ENCODE data around the gene LRRC56.

Gene LRRC56

GRCh38 chr11:577611-577894 is 40.2 kb downstream of the LRRC56 start:
- H3K9me3 Mint-ChIP-seq: no peaks in the 10 kb centered on the region
- peaks cover 16% of the 10 kb centered on the region for H3K27me3 Mint-ChIP-seq
- no peak for ATAC-seq
- peak overlapping the region; percentile 99 for H3K27ac Mint-ChIP-seq
- H3K4me3 Mint-ChIP-seq: peak overlapping the region; percentile 79
- peaks cover 63% of the 10 kb centered on the region for H3K4me1 Mint-ChIP-seq
- peaks cover 13% of the 10 kb centered on the region for H3K36me3 Mint-ChIP-seq

GRCh38 chr11:578276-579035 is 41.1 kb downstream of the LRRC56 start:
- Mint-ChIP-seq H3K9me3 (no peaks in the 10 kb centered on the region), H3K4me3 (peak overlapping the region; percentile 79), H3K27ac (no peak overlapping the region), H3K36me3 (peaks cover 13% of the 10 kb centered on the region), H3K4me1 (peaks cover 63% of the 10 kb centered on the region), H3K27me3 (peaks cover 16% of the 10 kb centered on the region)
- no peak for ATAC-seq

- peaks cover 6% of the 10 kb centered on the region for H3K27me3 Mint-ChIP-seq
- peak overlapping the region; percentile 16 for H3K4me3 Mint-ChIP-seq
- H3K27ac Mint-ChIP-seq: no peak overlapping the region
- peaks cover 58% of the 10 kb centered on the region for H3K4me1 Mint-ChIP-seq
- no peak for ATAC-seq
- peaks cover 22% of the 10 kb centered on the region for H3K36me3 Mint-ChIP-seq
- no peaks in the 10 kb centered on the region for H3K9me3 Mint-ChIP-seq
Measured at GRCh38 chr11:579830-580601, 42.7 kb downstream of the LRRC56 start.

- ATAC-seq: no peak
- Mint-ChIP-seq H3K9me3 (no peaks in the 10 kb centered on the region), H3K4me1 (peaks cover 53% of the 10 kb centered on the region), H3K36me3 (peaks cover 26% of the 10 kb centered on the region), H3K27ac (no peak overlapping the region), H3K27me3 (no peaks in the 10 kb centered on the region), H3K4me3 (no peak overlapping the region)
Measured at GRCh38 chr11:581342-581741, 44.0 kb downstream of the LRRC56 start.

- Mint-ChIP-seq H3K4me1 (peaks cover 53% of the 10 kb centered on the region), H3K27me3 (no peaks in the 10 kb centered on the region), H3K9me3 (no peaks in the 10 kb centered on the region), H3K4me3 (no peak overlapping the region), H3K27ac (no peak overlapping the region), H3K36me3 (peaks cover 30% of the 10 kb centered on the region)
- ATAC-seq: no peak
Measured at GRCh38 chr11:581752-582151, 44.4 kb downstream of the LRRC56 start.

- Mint-ChIP-seq H3K27me3 (no peaks in the 10 kb centered on the region), H3K36me3 (peaks cover 52% of the 10 kb centered on the region), H3K4me3 (no peak overlapping the region), H3K4me1 (peaks cover 34% of the 10 kb centered on the region), H3K9me3 (no peaks in the 10 kb centered on the region), H3K27ac (no peak overlapping the region)
- ATAC-seq: no peak
Measured at GRCh38 chr11:584287-584686, 47.0 kb downstream of the LRRC56 start.

- no peak overlapping the region for H3K4me3 Mint-ChIP-seq
- peaks cover 64% of the 10 kb centered on the region for H3K36me3 Mint-ChIP-seq
- ATAC-seq: no peak
- H3K4me1 Mint-ChIP-seq: peaks cover 16% of the 10 kb centered on the region
- H3K27ac Mint-ChIP-seq: no peak overlapping the region
- no peaks in the 10 kb centered on the region for H3K9me3 Mint-ChIP-seq
- no peaks in the 10 kb centered on the region for H3K27me3 Mint-ChIP-seq
Measured at GRCh38 chr11:586376-587316, 49.3 kb downstream of the LRRC56 start.

- Mint-ChIP-seq H3K4me3 (no peak overlapping the region), H3K9me3 (no peaks in the 10 kb centered on the region), H3K27me3 (no peaks in the 10 kb centered on the region), H3K4me1 (peaks cover 11% of the 10 kb centered on the region), H3K27ac (no peak overlapping the region), H3K36me3 (peaks cover 64% of the 10 kb centered on the region)
- no peak for ATAC-seq
Measured at GRCh38 chr11:587546-587945, 50.2 kb downstream of the LRRC56 start.

- Mint-ChIP-seq H3K4me1 (peaks cover 11% of the 10 kb centered on the region), H3K36me3 (peaks cover 69% of the 10 kb centered on the region), H3K27me3 (no peaks in the 10 kb centered on the region), H3K27ac (no peak overlapping the region), H3K4me3 (no peak overlapping the region), H3K9me3 (no peaks in the 10 kb centered on the region)
- ATAC-seq: no peak
Measured at GRCh38 chr11:587978-588380, 50.7 kb downstream of the LRRC56 start.

- no peak overlapping the region for H3K27ac Mint-ChIP-seq
- H3K4me3 Mint-ChIP-seq: no peak overlapping the region
- peaks cover 7% of the 10 kb centered on the region for H3K4me1 Mint-ChIP-seq
Measured at GRCh38 chr11:589798-590197, 52.5 kb downstream of the LRRC56 start.

GRCh38 chr11:590997-591396 is 53.7 kb downstream of the LRRC56 start:
- peaks cover 69% of the 10 kb centered on the region for H3K36me3 Mint-ChIP-seq
- H3K4me1 Mint-ChIP-seq: peaks cover 7% of the 10 kb centered on the region
- no peak for ATAC-seq
- H3K4me3 Mint-ChIP-seq: no peak overlapping the region
- H3K27me3 Mint-ChIP-seq: no peaks in the 10 kb centered on the region
- no peak overlapping the region for H3K27ac Mint-ChIP-seq
- H3K9me3 Mint-ChIP-seq: no peaks in the 10 kb centered on the region

More at GRCh38 chr11:589798-590197, 52.5 kb downstream of the LRRC56 start:
- H3K27me3 Mint-ChIP-seq: no peaks in the 10 kb centered on the region
- peaks cover 70% of the 10 kb centered on the region for H3K36me3 Mint-ChIP-seq
- H3K9me3 Mint-ChIP-seq: no peaks in the 10 kb centered on the region
- ATAC-seq: no peak

- H3K27me3 Mint-ChIP-seq: no peaks in the 10 kb centered on the region
- H3K36me3 Mint-ChIP-seq: peaks cover 64% of the 10 kb centered on the region
- no peak overlapping the region for H3K27ac Mint-ChIP-seq
- no peak overlapping the region for H3K4me3 Mint-ChIP-seq
- H3K9me3 Mint-ChIP-seq: no peaks in the 10 kb centered on the region
- H3K4me1 Mint-ChIP-seq: peaks cover 7% of the 10 kb centered on the region
- no peak for ATAC-seq
Measured at GRCh38 chr11:592501-592900, 55.2 kb downstream of the LRRC56 start.

GRCh38 chr11:592918-593317 is 55.6 kb downstream of the LRRC56 start:
- no peak overlapping the region for H3K4me3 Mint-ChIP-seq
- no peak for ATAC-seq
- peaks cover 7% of the 10 kb centered on the region for H3K4me1 Mint-ChIP-seq
- H3K9me3 Mint-ChIP-seq: no peaks in the 10 kb centered on the region
- H3K36me3 Mint-ChIP-seq: peaks cover 60% of the 10 kb centered on the region
- no peaks in the 10 kb centered on the region for H3K27me3 Mint-ChIP-seq
- no peak overlapping the region for H3K27ac Mint-ChIP-seq

- Mint-ChIP-seq H3K27me3 (no peaks in the 10 kb centered on the region), H3K4me3 (no peak overlapping the region), H3K9me3 (no peaks in the 10 kb centered on the region), H3K27ac (no peak overlapping the region), H3K4me1 (peaks cover 7% of the 10 kb centered on the region), H3K36me3 (peaks cover 57% of the 10 kb centered on the region)
- no peak for ATAC-seq
Measured at GRCh38 chr11:593347-593746, 56.0 kb downstream of the LRRC56 start.

GRCh38 chr11:595400-595799 is 58.1 kb downstream of the LRRC56 start:
- no peak overlapping the region for H3K27ac Mint-ChIP-seq
- H3K36me3 Mint-ChIP-seq: peaks cover 39% of the 10 kb centered on the region
- no peak overlapping the region for H3K4me3 Mint-ChIP-seq
- no peaks in the 10 kb centered on the region for H3K4me1 Mint-ChIP-seq
- no peaks in the 10 kb centered on the region for H3K27me3 Mint-ChIP-seq
- no peaks in the 10 kb centered on the region for H3K9me3 Mint-ChIP-seq
- no peak for ATAC-seq
